Measurements from ENCODE around the gene HLA-DQB2. TPM values are rescaled to one million over a fixed set of nuclear protein-coding genes. Genes with fewer than 3 reads are reported as not detected.
A peak's percentile ranks its signal among the peaks of the same experiment; 100 is the strongest.

The HLA-DQB2 gene
- total and polyA plus RNA-seq, 3 donors from 2014 or later: 0.62 to 6.2 (median 0.79) TPM

DNA sequence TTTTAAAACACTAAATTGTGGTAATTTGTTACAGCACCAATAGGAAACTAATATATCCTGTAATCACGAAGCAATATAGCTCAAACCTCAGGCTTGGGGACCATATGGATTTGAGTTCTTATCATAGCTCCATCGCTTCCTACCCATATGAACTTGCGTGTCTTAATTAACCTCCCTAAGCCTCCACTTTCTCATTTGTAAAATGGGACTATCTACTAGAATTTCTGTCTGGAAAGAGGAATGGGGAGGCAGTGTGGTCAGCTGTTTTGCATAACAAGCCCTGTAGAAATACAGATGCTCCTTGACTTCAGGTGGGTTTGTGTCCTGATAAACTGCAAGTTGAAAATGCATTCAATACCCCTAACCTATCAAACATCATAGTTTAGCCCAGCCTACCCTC lies 36.4 kb upstream of the HLA-DQB2 start:
- intact Hi-C loops (cut with DNase I; ENCODE audit: low total_unique reads): loop anchor here (10.0 kb wide), 1 partner anchor 385 kb away; no protein-coding TSS in a partner anchor
- TF ChIP-seq CTCF (IDR thresholded peaks at IDR 0.05) (no peak), POLR2A (IDR thresholded peaks at IDR 0.05) (no peak)

GRCh38 chr6:32799168-32799567 lies 35.8 kb upstream of the HLA-DQB2 start:
- TF ChIP-seq CTCF (IDR thresholded peaks at IDR 0.05) (no peak), POLR2A (IDR thresholded peaks at IDR 0.05) (no peak)
- intact Hi-C loops (cut with DNase I; ENCODE audit: low total_unique reads): loop anchor here (10.0 kb wide), 1 partner anchor 384 kb away; no protein-coding TSS in a partner anchor
- Histone ChIP-seq H3K27ac (no peak overlapping the region), H3K27me3 (no peaks in the 10 kb centered on the region), H3K4me1 (no peaks in the 10 kb centered on the region), H3K9me3 (no peaks in the 10 kb centered on the region), H3K36me3 (ENCODE audit: low read depth, missing control alignments) (no peaks in the 10 kb centered on the region), H3K4me3 (no peak overlapping the region)
- DNase-seq: no peak
- WGBS, 2 donors: 89 to 97% methylated on average over 3 of the region's 3 CpGs

More for the DNA sequence above, 36.4 kb upstream of the HLA-DQB2 start:
- 82 to 83% methylated on average over 3 of the region's 3 CpGs for WGBS, 2 donors
- Histone ChIP-seq H3K36me3 (ENCODE audit: low read depth, missing control alignments) (no peaks in the 10 kb centered on the region), H3K4me1 (no peaks in the 10 kb centered on the region), H3K27ac (no peak overlapping the region), H3K9me3 (no peaks in the 10 kb centered on the region), H3K4me3 (no peak overlapping the region), H3K27me3 (no peaks in the 10 kb centered on the region)
- no peak for DNase-seq

DNA sequence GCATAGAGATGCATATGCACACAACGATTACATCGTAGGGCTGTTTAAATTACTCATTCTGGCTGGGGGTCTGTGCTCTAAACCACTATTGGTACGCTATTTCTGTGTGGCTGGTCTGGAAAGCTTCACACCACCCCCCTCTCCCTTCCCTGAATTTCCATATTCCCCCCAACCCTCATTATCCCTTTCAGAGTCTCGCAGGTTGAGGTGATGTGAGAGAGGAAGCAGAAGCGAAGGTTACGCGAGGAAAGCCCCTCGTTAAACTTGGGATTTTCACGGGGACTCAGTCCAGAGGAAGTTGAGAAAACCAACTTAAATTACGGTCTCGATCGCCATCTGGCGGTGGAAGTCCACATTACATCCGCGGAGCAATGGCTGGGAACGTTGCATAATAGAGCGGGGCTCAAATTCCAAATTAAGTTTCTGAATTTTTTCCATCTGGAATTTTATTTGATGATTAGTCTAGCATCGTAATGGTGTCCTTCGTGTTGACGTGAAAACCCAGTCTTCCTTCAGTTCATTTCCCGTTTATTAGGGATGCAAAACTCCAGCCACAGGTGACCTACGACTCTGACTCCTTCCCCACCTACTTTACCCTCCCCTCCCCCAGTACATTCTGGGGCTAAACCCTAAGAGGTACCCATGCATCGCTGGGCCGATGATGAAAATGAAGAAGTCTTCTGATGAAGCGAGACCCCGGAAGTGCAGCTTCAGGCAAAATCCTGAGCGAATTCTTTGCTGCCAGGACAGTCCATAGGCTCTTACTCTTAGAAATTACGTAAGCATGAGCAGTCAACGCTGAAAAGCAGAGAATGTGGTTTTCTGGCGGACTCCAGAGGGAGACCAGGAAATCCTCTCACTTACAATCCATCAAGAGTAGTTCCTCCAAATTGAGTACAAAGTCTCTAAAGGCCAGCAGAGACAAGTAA lies 33.8 kb upstream of the HLA-DQB2 start:
- intact Hi-C loops (cut with DNase I; ENCODE audit: low total_unique reads): loop anchor here (10.0 kb wide), 1 partner anchor 382 kb away; no protein-coding TSS in a partner anchor
- no peaks in the 10 kb centered on the region for H3K4me1 ChIP-seq
- H3K4me3 ChIP-seq: no peak overlapping the region
- no peak for TF ChIP-seq POLR2A (IDR thresholded peaks at IDR 0.05)
- peak; percentile 95 to 98 (median 96) for TF ChIP-seq CTCF (IDR thresholded peaks at IDR 0.05)
- peak; percentile 92 for DNase-seq
- H3K27me3 ChIP-seq: no peaks in the 10 kb centered on the region
- 9 to 11% methylated on average over 30 of the region's 30 CpGs for WGBS, 2 donors
- H3K9me3 ChIP-seq: no peaks in the 10 kb centered on the region
- H3K27ac ChIP-seq: no peak overlapping the region
- no peaks in the 10 kb centered on the region for H3K36me3 ChIP-seq (ENCODE audit: low read depth, missing control alignments)

- Histone ChIP-seq H3K36me3 (ENCODE audit: low read depth, missing control alignments) (no peaks in the 10 kb centered on the region), H3K4me1 (no peaks in the 10 kb centered on the region), H3K27me3 (no peaks in the 10 kb centered on the region), H3K4me3 (no peak overlapping the region), H3K27ac (no peak overlapping the region), H3K9me3 (no peaks in the 10 kb centered on the region)
- WGBS, 2 donors: 74 to 87% methylated on average over 2 of the region's 2 CpGs
- intact Hi-C loops (cut with DNase I; ENCODE audit: low total_unique reads): loop anchor here (10.0 kb wide), 1 partner anchor 380 kb away; no protein-coding TSS in a partner anchor
- TF ChIP-seq POLR2A (IDR thresholded peaks at IDR 0.05) (no peak), CTCF (IDR thresholded peaks at IDR 0.05) (no peak)
- no peak for DNase-seq
These were observed 31.2 kb upstream of the HLA-DQB2 start for GRCh38 chr6:32794510-32794909.
